Dedifferentiated amniotic fluid mesenchymal stem cell (primary cell): ENCODE data around the gene CRHR2.
"Not testable (repeated sequence)": the region's sequence is repeated elsewhere in the genome, so short reads cannot be mapped to it uniquely, and the experiment has no call there.

ENCODE experiments used
- DNase-seq: peaks from one replicate; pipeline ENCODE4 v3.0.0-alpha.2; 2016; ENCODE audit errors: extremely low spot score

Gene CRHR2

DNA sequence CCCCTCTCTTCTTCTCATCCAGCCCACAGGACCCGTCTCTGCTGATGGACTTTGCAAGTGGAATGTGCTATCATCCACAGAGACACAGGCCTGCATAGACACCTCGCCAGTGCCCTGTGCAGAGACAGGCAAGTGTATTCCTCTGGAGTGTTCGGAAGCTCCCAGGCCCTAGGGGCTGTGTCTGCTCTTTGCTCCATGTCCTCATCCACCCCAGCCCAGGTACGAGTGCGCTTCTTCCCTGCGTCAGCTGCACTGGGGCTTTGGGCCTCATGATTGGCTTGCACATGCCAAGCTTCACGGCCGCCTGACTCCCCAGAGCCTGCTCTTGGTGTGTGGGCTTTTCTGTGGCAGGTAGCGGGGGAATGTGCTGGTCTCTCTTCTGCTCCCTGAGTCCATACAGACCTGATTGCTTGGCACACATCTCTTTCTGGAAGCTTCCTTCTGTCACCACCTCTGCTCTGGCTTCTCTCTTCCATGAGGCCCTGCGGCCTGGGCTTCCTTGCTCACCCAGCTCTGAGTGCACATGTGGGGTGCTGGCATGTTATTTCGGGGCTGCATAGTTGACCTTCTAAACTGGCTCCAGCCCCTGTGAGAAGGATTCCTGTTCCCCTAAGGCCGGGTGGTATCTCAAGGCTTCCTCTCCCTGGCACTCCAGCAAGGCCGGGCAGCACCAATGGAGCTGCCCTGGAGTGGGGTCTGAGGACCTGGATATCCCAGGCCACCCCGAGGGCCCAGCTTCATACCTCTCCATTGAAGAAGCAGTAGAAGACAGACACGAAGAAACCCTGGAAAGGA lies 27.8 kb downstream of the CRHR2 start:
- DNase-seq = no peak

DNA sequence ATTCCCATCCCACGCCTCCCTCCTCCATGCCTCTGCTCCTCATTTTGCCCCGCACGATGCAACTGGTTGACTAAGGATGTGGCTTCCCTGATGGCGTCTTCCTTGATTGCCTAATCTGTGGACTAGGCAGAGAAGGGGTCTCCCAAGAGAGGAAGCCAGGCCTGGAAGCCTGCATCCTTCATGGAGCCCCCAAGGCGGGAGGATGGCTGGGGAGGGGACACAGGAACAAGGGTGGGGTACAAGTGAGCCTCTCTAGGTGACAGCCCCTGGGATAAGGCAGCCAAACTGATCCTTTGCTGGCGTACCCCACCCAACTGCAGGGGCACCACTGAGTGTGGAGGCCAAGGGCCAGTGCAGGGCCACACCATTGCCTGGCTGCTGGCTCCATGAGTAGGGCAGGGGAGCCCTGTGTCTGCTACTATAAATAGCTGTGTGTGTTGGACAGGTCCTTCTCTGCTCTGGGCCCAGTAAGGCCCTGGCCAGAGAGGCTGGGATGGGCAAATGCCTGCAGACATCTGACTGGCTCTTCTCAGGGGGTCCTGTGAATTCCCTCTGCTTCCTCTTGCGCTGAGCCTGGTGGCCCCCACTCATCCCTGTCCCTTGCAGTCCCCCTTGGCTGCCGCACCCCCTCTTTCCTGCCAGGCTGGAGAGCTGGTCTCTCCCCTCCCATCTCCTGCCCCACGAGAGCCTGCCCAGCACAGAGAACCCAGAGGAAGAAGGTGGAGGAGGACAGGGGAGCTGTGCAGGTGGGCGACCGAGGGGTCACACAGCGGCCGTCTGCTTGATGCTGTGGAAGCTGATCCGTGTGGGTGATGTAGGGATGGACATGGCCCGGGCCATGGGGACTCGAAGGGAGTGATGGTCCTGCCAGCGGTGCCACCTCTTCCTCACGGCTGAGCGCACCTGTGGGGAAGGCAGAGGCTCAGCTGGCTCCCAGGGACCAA lies 29.3 kb downstream of the CRHR2 start:
- DNase-seq = no peak

DNA sequence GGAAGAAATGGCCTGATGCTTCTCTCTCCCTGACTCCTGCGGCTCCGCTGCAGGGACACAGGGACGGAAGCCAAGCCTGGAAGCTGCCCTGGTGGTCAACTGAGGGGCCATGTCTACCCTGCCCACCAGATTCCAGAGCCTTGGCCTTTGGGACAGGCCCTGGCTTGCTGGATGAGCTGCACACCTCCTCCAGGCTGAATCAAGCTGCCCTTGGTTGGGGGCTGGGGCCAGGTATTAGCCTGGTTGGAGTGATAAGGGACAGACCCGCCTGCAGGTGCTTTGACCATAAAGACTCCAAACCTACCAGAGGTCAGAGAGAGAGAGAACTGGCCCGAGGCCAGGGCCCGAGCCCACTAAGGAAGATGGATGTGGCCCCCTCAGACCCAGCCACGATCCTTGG lies 30.1 kb downstream of the CRHR2 start:
- DNase-seq = no peak

DNA sequence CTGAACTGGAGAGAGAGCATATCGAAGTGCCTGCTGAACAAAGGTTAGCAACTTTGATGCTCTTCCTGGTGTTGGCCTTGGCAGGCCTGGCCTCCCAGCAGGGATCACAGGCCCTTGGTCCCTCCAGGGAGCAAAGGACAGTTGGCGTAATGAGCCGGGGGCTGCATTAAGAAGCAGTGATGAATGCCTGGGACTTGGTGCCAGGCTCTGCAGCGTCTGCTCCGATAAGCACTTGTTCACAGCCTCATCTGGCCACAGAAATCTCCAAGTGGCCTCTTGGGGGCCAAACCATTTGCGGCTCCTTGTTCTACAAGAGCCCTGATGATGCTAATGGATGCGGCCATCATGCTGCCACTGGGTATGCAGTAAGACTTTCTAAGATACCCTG lies 31.8 kb downstream of the CRHR2 start:
- DNase-seq = no peak

DNA sequence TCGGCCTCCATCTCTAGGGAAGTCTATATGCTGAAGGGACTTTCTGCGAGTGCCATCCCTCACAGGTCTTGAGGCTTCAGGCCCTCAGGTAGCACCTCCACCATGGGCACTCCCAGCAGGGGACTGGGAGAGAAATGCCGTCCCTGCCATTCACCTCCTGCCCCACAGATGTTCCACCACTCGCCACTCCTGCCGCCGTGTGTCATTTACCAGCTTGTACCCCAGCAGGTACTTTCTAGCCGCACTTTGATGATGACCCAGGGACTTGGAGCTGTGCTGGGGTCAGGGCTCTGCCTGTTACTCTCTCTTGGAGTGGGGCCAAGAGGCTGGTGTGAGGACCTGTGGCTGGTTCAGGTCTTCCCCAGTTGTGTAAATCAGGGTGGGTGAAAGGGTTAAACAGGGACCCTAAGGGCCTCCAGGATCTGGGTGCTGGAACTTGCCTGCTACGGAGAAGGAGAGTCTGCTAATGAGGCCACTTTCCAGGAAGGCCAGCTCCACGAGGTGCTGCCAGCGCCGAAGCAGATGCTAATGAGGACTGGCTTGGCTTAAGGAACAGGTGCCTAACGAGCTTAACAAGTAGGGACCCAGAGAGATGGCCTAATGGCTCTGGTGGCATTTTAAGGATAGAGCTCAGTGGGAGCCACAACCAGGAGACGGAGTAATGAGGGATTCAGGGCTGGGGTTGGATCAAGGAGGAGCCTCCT lies 32.4 kb downstream of the CRHR2 start:
- no peak for DNase-seq

DNA sequence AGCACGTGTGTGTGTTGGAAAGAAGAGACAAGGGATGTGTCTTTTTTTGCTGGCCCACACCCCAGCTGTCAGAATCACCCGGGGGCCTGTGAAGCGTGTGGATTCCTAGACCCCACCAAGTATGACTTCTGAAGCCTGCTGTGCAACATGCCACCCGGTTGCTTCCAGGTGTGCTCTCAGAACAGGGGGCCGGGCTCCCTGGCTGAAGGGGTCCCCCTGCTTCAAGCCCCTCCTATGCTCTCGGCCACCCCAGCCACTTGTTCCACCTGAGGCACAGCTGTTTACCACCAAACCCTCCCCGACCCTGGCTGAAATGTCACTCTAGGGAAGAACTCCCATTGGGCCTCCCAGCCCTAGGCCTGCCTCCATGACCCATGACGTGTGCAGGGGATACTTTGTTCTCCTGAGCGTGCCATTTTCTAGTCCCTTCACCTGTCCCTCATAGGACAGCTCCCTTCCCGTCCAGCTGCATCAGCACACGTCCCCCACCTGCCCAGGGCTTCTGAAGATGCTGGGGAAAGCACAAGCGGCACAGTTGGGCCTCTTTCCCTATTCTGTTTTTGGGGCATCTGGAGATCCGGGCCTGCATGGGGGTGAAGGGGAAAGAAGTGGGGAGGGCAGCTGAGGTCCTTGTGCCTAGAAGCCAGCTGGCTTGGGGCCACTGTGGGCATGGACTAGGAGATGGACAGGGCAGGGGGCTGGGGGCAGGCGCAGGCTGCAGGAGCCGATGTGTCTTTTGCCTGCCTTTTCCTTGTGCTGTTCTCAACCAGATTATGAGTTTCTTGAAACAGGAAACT lies 33.3 kb downstream of the CRHR2 start:
- no peak for DNase-seq

DNA sequence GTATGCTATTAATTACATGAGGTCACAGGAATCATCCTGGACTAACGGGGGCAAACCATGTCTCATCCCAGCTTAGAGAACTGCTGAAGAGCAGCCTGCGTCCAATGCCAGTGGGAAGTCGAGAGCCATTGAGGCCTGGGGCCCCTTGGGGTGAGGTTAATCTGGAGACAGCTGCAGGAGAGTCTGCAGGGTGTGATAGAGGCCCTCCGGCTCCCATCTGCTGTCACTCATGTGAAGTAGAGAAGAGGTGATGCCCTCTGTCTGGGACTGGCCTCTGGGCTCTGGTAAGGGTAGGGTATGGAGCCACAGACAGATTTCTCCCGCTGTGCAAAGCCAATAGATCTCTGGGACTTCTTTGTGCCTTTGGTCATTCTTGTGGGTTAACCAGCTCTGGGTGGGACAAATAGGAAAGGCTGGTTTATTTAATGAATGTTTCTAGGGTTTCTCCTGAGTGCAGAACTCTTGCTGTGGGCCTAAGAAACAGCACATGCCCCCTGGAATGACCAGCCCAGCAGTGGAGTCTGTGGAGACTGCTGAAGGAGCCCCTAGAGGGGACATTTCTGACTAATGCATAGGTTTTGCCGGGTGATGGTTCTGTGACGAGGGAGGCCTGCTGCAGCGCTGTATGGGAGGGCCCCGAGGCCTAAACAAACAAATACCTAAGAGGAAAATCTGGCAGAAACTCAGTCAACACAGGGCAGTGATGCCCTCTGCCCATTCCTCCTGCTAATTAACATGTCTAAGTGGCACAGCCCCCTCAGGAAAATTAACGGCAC lies 34.5 kb downstream of the CRHR2 start:
- no peak for DNase-seq

DNA sequence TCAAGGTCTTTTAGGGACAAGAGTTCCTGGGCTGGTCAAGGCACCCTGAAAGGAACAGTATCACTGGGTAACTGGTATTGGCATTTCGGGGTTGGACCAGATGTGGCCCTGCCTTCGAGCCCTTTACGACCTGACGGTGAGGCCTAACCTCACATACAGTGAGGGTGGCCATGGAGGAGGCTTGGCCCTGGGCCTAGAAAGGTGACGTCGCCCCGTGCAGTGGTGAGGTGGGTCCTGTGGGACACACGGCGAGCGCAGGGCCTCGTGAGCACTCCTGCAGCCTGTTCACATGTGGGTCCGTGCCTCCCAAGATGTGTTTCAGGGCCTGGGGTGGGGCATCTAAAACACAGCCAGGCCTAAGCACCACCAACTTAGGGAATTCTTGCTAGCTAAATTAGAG lies 36.1 kb downstream of the CRHR2 start:
- no peak for DNase-seq

DNA sequence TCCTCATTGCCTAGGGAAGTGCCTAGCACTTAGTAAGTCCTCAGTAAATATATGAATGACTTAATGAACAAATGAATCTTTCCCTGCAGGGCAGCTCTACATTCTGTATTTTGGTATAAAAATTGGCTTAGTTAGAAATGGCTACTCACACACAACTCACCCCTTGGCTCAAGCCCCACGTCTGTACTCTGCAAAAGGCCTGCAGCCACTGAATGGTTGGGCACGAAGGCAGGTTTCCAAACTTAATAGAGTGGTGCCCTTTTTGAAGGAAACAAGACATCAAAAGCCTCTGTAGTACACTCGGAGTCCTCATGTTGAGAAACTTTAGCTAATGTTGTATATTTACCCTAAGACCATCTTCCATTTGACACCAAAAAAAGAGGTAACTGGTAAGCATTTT lies 36.6 kb downstream of the CRHR2 start:
- no peak for DNase-seq

DNA sequence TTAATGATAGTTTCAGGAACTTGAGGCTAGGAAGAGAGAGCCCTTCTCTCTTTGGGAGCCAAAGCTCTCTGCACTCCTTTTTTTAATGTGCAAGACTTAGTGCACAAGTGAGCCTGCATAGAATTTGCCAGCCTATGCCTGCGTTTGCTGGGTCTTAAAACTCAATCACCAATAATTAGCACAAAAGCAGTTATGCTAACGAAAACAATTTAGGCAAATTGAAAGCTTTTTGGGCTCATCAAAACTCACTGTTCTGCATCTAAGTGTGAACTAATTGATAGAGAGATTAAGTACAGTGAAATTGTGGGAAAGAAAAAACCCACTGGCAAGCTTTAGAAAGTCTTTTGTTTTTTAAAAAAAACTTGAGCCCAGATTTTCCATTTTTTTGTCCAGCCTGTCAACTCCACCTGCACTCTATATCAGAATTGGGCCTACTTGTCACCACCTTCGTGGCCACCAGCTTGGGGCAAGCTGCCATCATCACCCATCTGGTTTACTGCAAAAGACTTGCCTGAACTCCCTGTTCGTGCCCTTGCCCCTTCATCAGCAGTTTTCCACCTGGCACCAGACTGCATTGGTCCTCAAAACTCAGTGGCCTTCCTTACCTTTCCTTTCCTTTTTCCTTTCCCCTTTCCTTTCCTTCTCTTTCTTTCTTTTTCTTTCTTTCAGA lies 37.8 kb downstream of the CRHR2 start:
- DNase-seq = no peak

DNA sequence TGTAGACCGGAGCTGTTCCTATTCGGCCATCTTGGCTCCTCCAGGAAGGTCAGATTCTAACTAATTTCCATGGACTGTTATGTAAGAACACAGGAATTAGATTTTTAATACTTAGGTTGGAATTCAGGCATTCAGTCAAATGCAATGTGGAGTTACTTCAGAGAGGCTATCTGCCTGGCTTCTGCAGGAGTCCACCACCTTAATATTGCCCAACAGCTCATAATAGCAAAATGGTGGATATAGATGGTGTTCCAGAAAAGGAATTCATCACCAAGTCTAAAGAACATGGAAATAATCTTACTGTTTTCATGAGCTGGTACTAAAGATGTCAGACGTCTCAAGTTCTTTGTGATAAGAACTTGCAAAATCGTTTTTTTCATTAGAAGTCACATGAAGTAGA lies 39.5 kb downstream of the CRHR2 start:
- DNase-seq = no peak

DNA sequence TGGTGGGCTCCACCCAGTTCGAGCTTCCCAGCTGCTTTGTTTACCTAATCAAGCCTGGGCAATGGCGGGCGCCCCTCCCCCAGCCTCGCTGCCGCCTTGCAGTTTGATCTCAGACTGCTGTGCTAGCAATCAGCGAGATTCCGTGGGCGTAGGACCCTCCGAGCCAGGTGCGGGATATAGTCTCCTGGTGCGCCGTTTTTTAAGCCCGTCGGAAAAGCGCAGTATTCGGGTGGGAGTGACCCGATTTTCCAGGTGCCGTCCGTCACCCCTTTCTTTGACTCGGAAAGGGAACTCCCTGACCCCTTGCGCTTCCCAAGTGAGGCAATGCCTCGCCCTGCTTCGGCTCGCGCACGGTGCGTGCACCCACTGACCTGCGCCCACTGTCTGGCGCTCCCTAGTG lies 39.9 kb downstream of the CRHR2 start:
- DNase-seq = not testable (repeated sequence)

DNA sequence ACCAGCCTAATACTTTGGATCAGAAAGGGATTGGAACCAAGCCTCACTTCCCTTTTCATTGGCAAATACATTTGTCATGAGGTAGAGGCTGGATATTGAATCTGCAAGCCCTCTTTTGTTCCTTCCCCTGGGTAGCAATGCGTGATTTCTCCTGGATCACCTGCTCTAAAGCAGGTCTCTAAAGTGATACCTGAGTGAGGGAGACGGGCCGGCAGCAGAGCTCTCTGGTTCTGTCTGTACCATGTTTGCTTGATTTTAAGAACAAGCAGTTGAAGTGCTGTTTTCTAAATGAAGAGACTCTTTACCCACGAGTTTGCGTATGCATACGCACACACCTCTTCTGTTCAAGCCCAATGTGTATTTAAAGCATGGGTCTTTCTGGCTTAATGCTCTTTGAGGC lies 46.5 kb downstream of the CRHR2 start:
- DNase-seq = no peak

DNA sequence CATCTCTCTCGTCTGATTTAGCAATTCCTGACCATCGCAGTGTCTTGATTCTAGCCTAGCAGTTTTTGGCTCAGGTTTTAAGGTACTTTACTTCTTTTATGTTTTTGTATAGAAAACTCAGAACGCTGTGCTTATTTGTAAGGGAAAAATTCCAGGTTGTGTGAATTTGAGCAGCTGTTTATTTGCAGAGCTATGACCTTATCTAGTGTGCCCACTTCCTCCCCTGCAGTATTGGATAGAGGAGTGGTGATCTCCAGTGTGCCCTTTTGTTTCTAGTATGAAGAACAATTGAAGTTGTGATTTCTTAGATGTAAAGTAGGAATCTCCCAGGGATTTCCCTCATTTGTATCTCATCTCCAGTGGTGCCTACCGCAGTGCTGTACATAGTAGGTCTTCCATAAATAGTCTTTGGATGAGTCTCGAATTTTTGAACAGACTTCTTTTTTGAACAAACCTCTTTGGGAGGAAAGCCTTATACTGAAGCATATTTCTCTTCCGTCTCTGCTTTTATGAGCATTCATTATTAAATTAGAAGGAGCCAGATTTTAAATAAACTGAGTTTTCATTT lies 47.5 kb downstream of the CRHR2 start:
- DNase-seq = no peak

DNA sequence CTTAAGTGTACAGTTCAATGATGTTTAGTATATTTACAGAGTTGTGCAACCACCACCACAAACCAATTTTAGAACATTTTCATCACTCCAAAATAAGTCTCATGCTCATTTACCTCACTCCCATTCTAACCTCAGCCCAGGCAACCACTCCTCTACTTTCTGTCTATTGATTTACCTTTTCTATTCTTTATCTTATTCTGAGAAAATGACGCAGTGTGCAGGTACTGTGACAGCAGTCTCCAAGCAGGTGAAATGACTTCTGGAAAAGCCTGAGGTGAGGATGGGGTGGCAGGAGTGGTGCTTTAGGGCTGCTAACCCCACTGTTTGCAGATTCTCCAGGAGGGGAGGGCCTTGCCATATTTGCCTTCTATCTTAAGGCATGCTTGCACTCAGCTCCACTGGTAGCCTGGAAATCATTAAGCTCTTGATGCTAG lies 48.0 kb downstream of the CRHR2 start:
- DNase-seq = no peak

DNA sequence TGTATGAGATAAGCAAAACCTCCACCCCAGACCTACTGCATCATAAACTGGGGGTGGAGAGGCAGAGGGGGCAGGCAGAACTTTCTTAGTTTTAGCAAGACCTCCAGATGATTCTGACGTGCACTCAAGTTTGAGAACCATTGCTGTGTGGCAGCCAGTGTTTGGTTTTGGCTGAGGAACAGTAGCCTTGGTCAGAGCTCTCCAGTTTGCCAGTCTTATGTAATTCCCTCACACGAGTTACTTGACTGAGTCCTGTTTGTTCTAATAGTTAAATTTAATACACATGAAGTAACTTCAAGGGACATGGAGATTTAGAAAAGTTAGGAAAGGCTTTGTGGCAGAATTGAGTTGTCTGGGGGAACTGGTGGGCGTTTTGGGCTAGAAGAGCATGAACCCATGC lies 49.0 kb downstream of the CRHR2 start:
- DNase-seq = no peak

DNA sequence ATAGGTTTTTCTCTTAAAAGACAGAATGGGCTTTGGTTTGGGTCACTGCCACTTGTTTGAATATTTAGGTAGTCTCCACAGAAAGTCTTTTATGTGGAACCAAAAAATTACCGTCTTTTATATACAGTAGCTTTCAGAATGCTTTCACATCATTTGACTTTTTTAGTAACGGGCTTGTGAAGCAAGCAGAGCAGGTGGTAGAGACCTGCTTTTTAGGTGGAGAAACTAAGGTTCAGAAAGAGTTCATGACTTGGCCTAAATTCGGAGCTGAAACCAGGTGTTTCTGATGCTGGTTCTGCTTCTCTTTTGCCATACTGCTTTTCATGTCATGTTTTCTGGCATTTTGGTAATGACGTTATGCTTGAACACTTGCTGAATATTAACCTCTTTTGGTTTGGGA lies 51.3 kb downstream of the CRHR2 start:
- no peak for DNase-seq

DNA sequence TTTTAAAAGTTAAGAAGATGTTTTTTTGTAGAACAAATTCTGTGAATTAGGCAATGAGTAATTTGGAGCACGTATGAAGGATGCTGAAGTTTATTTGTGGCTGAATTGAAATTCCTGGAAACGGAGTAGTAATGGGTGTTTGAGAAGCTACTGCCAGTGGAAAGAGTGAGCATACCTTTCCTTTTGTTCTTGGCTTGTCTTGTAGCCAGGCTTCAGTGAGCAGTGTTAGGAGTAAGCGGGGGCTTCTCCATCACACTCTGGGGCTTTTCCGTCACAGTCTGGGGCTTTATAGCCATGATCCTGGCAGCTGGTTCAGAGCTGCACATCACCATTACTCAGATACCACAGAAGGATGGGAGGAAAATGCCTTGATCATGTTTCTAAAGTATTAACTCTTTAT lies 55.2 kb downstream of the CRHR2 start:
- no peak for DNase-seq

DNA sequence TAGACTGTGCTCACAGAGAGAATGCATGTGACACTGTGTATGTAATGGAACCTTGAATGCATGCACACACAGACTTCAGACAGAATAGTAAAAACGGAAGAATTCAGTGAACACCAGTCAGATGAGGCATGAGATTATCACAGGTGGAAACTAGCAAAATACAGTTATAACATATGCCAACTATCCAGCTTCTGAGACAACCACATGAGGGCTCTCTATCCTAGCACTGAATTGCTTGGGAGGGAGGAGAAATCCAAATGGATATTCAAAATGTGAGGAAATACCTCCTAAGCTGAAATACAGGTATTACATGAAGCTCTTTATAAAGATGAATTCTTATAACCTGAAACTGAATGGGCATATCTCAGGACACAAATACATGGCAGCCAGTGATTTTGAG lies 57.0 kb downstream of the CRHR2 start:
- no peak for DNase-seq

DNA sequence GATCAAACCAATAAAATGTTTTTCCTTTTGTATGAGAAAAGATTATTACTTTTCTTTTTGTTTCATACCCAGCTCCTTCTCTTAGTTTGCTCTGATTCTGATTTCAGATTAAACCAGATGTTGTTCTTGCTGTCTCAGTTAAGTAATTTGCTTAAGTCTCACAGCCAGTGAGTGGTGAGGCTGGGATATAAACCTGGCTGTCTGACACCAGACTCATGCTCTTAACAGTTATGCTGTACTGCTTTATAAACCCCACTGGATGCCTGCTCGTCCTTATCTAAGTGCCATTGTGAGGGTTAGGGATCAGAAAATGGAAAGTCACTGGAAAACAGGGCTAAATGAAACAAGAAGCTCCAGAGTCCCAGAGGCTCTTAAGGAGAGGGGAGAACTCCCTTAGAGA lies 63.3 kb downstream of the CRHR2 start:
- DNase-seq = no peak
